ENCODE results near the gene SGCG.

GRCh38 chr13:23134542-23134941 lies 46.2 kb upstream of the SGCG start:
- TF ChIP-seq, protein P1, sequence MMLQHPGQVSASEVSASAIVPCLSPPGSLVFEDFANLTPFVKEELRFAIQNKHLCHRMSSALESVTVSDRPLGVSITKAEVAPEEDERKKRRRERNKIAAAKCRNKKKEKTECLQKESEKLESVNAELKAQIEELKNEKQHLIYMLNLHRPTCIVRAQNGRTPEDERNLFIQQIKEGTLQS (IDR thresholded peaks at IDR 0.05): no peak
- TF ChIP-seq CTCF (IDR thresholded peaks at IDR 0.05 in 2 of 3, conservative IDR thresholded peaks at IDR 0.05 in 1 of 3; ENCODE audit: borderline replicate concordance in 1 of 3, insufficient read depth in 1 of 3, low read depth in 2 of 3, low read length in 2 of 3): no peak
- no peak for TF ChIP-seq POLR2A (IDR thresholded peaks at IDR 0.05; ENCODE audit: borderline replicate concordance, extremely low read depth, insufficient read depth, insufficient read length)

Measured in HCT116 (cell line).